Measurements from ENCODE around the gene UNC13D. TPM values are rescaled to one million over a fixed set of nuclear protein-coding genes. Genes with fewer than 3 reads are reported as not detected.

The UNC13D gene
- 5.1 and 15.7 TPM in 2 replicates for total RNA-seq

DNA sequence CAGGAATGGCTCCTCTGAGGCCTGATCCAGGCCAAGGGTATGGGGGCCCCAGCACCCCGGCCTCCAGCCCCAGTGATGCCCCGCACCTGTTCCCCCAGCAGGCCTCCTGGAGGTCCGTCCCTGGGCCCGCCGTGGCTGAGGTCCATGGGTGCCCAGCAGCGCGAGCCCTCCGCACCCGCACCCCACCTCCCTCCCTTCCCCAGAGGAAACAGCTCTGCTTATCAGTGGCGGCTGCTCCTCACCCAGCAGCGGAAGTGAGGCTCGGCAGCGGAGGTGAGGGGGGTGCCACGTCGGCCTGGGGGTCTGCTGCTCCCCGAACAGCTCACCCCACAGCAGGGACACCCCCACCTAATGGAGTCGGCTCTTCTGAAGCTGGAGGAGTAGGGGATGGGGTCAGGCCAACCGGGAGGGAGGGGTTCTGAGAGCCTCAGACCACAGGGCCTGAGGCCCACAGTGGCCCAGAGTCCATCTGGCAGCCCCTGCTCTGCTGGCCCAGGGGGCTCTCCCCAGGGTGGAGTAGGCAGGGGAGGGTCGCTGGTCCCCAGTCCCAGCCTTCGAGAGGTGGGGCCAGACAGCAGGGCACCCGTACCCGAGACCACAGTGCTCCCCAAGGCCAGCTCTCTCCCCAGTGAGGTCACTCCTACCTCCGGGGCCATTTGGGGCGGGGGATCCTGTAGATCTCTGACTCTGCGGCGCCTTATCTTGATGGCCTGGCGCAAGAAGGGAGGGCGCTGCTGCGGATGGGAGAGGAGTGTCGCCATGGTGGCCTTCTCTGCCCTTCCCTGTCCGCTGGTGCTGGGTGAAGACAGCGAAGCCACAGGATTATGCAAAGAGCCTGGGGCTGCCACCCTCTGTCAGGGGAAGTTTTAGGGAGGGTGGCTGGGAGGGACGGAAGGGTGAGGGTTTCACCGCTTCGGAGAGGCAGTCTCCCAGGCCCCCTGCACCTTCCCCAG, at the start of gene UNC13D:
Gene UNC13D (minus strand): TSS at position 828 of the 953 bp plus-strand sequence. CDS start 67 bp downstream, at position 761.

DNA sequence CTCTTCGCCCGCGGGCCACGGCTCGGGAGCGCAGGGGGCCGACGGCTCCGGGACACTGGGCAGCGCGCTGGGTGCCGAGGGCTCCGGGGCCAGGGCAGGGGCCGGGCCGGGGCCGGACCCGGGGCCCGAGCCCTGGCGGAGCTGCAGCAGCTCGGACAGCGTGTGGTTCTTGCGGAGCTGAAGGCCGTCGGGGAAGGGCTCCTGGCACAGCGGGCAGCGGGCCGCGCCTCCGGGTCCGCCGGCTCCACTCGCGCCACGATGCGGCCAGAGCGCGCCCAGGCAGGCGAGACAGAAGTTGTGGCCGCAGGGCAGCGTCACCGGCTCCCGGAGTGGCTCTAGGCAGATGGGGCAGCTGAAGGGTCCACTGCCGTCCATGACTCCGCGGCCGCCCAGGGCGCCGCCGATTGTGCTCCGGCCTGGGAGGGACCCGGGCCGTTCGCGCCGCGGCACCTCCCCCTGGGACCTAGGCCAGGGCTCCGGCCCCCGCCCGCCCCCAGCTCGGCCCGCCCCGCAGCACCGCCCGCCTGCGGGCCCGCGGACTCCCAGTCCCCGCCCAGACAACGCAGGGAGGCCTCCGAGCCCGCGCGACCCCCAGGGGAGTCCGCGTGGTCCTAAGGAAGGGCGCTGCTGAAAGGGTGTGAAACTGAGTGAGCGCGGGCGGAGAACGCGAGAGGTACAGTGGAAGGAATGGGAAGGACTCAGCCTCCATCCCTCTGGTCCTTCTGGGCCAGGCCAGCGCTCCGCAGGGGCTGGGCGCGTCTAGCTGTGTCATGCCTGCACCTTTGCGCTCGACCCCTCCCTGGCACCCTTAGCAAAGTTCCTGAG, 34.2 kb upstream of the UNC13D start, which contains the start of gene TRIM47:
Gene TRIM47 (minus strand): TSS at position 408 of the 825 bp plus-strand sequence. CDS start 33 bp downstream, at position 375.

DNA sequence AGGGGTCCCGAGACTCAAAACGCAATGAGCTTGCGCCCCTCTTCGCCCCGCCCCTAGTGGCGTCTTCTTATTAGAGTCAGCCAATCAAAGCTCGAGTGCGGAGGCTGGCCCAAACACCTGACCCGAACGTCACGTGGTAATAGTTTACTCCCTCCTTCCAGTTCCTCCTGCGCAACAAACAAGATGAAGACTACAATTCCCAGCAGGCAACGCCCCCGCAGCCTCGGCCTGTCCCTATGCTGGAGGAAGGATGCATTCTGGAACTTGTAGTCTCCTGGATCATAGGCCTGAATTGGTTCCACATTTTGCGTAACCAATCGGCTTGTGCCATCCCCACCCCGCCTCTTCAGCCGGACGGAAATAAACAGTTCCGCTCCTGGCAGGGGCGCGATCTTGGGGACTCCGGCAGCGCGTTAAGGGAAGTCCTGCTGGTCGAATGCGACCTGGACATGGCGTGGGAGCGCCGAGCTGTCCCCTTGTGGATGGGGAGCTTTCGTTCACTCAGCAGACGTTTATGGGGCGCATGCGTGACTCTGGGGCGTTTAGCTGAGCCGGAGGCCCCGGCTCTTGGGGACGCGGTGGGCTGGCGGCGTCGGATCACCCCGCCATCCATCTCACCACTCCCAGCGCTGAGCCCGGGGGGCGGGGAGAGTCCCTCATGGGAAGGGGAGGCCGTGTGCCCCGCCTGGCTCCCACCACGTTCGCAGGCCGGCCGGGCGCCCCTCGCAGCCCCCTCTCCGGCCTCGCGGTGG, 11.3 kb upstream of the UNC13D start, which contains the start of gene WBP2:
Gene WBP2 (minus strand): TSS at position 26 of the 752 bp plus-strand sequence. CDS start 38 bp downstream, outside the sequence.

DNA sequence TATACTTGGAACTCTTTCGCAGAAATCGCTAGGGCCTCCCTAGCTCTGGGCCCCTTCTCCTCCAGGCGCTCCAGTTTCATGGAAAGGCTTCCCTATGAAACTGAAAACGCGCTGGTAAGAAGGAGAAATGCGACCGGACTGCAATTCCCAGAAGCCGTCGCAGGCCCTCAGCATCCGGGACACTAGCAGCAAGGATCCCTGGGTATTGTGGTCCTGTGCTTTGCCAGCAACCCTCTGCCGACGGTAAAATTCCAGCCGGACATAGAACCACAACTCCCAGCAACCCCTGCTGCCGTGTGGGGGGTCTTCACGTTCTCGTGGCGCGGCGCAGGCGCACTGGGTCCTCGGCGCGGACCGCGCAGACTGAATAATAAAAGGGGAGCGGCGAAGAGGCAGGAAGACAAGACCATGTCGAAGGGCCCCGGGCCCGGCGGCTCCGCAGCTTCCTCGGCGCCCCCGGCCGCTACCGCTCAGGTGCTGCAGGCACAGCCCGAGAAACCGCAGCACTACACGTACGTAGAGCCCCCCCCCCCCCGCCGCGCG, 59.7 kb downstream of the UNC13D start, which contains the start of gene UNK:
Gene UNK (plus strand): TSS at position 334 of the 543 bp plus-strand sequence. CDS start 75 bp downstream, at position 409.

Other genes starting within 250 kb of the UNC13D start
- 0.25 TPM in 1 of 2 replicates, not detected in the other for gene SMIM5, start 211.0 kb downstream of the UNC13D start, total RNA-seq
- gene RECQL5, start 177.2 kb downstream of the UNC13D start, total RNA-seq: 13.2 and 32.3 TPM in 2 replicates
- 60.1 and 68.9 TPM in 2 replicates for gene SAP30BP, start 177.1 kb downstream of the UNC13D start, total RNA-seq
- gene ITGB4, start 122.9 kb downstream of the UNC13D start, total RNA-seq: 4.1 and 85.9 TPM in 2 replicates
- gene GALK1, start 79.2 kb downstream of the UNC13D start, total RNA-seq: 58.3 and 61.6 TPM in 2 replicates
- 17.5 and 23.6 TPM in 2 replicates for gene UNK, start 59.6 kb downstream of the UNC13D start, total RNA-seq
- 55.2 and 85.8 TPM in 2 replicates for gene WBP2, start 10.9 kb upstream of the UNC13D start, total RNA-seq
- gene TRIM47, start 34.2 kb upstream of the UNC13D start, total RNA-seq: 32.8 and 41.4 TPM in 2 replicates
- gene TRIM65, start 52.5 kb upstream of the UNC13D start, total RNA-seq: 29.5 and 32.6 TPM in 2 replicates
- 45.3 and 52.8 TPM in 2 replicates for gene MRPL38, start 60.5 kb upstream of the UNC13D start, total RNA-seq
- 6.6 and 8.0 TPM in 2 replicates for gene FBF1, start 96.6 kb upstream of the UNC13D start, total RNA-seq
- 24.0 and 30.6 TPM in 2 replicates for gene ACOX1, start 134.8 kb upstream of the UNC13D start, total RNA-seq
- 23.0 and 36.8 TPM in 2 replicates for gene TEN1, start 134.8 kb upstream of the UNC13D start, total RNA-seq
- gene CDK3, start 156.5 kb upstream of the UNC13D start, total RNA-seq: 2.4 and 2.9 TPM in 2 replicates
- 11.7 and 21.4 TPM in 2 replicates for gene EVPL, start 182.9 kb upstream of the UNC13D start, total RNA-seq
- 33.8 and 41.1 TPM in 2 replicates for gene SRP68, start 228.1 kb upstream of the UNC13D start, total RNA-seq
- 0.16 and 1.3 TPM in 2 replicates for gene GALR2, start 230.4 kb upstream of the UNC13D start, total RNA-seq
- gene ZACN, start 234.8 kb upstream of the UNC13D start, total RNA-seq: not detected in 2 replicates

All from mesangial cell (primary cell).